Left lung (tissue), 10 donors: ENCODE measurements around the gene PRICKLE1. TPM values are rescaled to one million over a fixed set of nuclear protein-coding genes. Genes with fewer than 3 reads are reported as not detected.

Experiments
- ATAC-seq: fragments of 200-7000 bp; cut with Tn5 transposase; one replicate; pipeline ENCODE4 v1.9.1; 2020; ENCODE audit warnings: moderate library complexity
- DNase-seq, 4 donors: peaks; one replicate each; pipeline ENCODE4 v3.0.0-alpha.2; 2013 to 2020
- H3K27ac ChIP-seq, 2 donors: fragments of 200-600 bp; sonication (generic) in 1 of 2; one replicate each; pipeline versions ENCODE4 v1.5.0 to v1.8.0; 2020 to 2021
- H3K27me3 ChIP-seq, 2 donors: fragments of 200-600 bp; sonication (generic) in 1 of 2; one replicate each; pipeline versions ENCODE4 v1.5.0 to v1.8.0; 2020 to 2021
- H3K36me3 ChIP-seq, 2 donors: fragments of 200-600 bp; sonication (generic) in 1 of 2; one replicate each; pipeline versions ENCODE4 v1.5.0 to v1.8.0; 2020 to 2021
- H3K4me1 ChIP-seq, 2 donors: fragments of 200-600 bp; one replicate each; pipeline ENCODE4 v1.8.0; 2021
- H3K4me3 ChIP-seq, 2 donors: fragments of 200-600 bp; sonication (generic) in 1 of 2; one replicate each; pipeline versions ENCODE4 v1.5.0 to v1.8.0; 2020 to 2021; ENCODE audit warnings: mild to moderate bottlenecking in 1 of 2
- H3K9me3 ChIP-seq, 2 donors: fragments of 200-600 bp; sonication (generic) in 1 of 2; one replicate each; pipeline versions ENCODE4 v1.5.0 to v1.8.0; 2020 to 2021
- intact Hi-C, 2 donors: fragments of 100-400 bp; cut with DNase I; formaldehyde crosslinking; loops; one replicate each; pipeline versions ENCODE4 v1.11.2 to v1.14.2; 2022
- polyA plus RNA-seq, 6 donors: library from polyadenylated mRNA; unstranded; fragments of 120-200 nt; gene quantifications; one replicate each; pipeline ENCODE4 v1.2.1, GENCODE V29; 2013; ENCODE audit not compliant: insufficient read length in 6 of 6
- total RNA-seq, 2 donors: library from RNA; stranded (reverse); fragmentation: NEBNext Ultra II Directional; extraction: Animal tissue kit (Norgen Biotek cat#: 25700); gene quantifications; one replicate each; pipeline ENCODE4 v1.2.1, GENCODE V29; 2021
- TF ChIP-seq, protein P1 (sequence below), 2 donors: fragments of 200-600 bp; sonication (generic) in 1 of 2; IDR thresholded peaks; one replicate each; pipeline versions ENCODE4 v1.5.0 to v1.8.0; 2021; ENCODE audit warnings: antibody characterized with exemption in 2 of 2
- donor health status: DM: no; HTN: yes; CAD: no.
- donor health status: DM: no; HTN: no; CAD: no.

The PRICKLE1 gene
- total and polyA plus RNA-seq, 8 donors = 17.4 to 62.8 (median 49.1) TPM

DNA sequence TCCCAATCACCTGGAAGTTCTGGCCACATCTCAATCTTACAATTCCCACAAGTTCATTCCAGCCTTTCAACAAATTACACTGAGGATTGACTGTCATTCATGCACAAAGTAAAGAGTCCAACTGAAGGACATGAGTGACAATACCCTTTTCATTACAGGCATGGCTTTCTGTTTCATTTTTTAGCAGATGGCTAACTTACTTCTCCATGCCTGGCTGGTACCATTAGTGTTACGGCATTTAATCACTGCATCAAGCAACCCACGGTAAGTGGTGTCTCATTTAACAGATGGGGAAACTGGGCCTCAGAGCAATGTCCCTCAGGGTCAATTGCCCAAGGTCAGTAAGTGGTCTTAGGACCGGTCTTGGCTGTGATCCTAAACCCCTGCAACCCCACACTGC, 114.4 kb downstream of the PRICKLE1 start:
- ATAC-seq (no peak), DNase-seq (no peak)
- Histone ChIP-seq H3K4me1 (peaks cover 0 to 3% of the 10 kb centered on the region in 2 donors), H3K27ac (no peak overlapping the region), H3K4me3 (no peak overlapping the region), H3K9me3 (no peaks in the 10 kb centered on the region), H3K36me3 (no peaks in the 10 kb centered on the region), H3K27me3 (no peaks in the 10 kb centered on the region)
- TF ChIP-seq, protein P1, sequence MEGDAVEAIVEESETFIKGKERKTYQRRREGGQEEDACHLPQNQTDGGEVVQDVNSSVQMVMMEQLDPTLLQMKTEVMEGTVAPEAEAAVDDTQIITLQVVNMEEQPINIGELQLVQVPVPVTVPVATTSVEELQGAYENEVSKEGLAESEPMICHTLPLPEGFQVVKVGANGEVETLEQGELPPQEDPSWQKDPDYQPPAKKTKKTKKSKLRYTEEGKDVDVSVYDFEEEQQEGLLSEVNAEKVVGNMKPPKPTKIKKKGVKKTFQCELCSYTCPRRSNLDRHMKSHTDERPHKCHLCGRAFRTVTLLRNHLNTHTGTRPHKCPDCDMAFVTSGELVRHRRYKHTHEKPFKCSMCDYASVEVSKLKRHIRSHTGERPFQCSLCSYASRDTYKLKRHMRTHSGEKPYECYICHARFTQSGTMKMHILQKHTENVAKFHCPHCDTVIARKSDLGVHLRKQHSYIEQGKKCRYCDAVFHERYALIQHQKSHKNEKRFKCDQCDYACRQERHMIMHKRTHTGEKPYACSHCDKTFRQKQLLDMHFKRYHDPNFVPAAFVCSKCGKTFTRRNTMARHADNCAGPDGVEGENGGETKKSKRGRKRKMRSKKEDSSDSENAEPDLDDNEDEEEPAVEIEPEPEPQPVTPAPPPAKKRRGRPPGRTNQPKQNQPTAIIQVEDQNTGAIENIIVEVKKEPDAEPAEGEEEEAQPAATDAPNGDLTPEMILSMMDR (IDR thresholded peaks at IDR 0.05) = no peak
- intact Hi-C loops = no loop called here

DNA sequence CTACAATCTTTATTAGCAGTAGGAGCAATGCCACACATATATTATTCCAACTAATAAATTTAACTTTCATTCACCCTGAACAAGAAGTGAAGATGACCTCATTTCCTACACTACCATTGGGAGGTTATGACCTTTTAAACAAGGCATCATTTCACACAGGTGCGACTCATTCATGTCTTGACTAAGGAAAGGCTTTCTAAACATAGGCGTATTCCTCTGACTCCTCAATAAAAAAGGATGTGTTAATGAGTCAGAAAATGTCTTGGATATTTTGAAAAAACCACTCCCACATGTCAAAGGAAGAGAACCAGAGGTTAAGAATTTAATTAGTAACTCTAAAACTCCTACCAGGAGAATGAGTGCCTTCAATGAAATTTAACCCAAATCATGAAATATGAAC, 115.2 kb downstream of the PRICKLE1 start:
- Histone ChIP-seq H3K9me3 (no peaks in the 10 kb centered on the region), H3K27ac (no peak overlapping the region), H3K36me3 (no peaks in the 10 kb centered on the region), H3K27me3 (no peaks in the 10 kb centered on the region), H3K4me3 (no peak overlapping the region), H3K4me1 (peaks cover 0 to 7% of the 10 kb centered on the region in 2 donors)
- TF ChIP-seq, protein P1 (IDR thresholded peaks at IDR 0.05) = no peak
- ATAC-seq = no peak
- no peak for DNase-seq
- intact Hi-C loops = no loop called here

DNA sequence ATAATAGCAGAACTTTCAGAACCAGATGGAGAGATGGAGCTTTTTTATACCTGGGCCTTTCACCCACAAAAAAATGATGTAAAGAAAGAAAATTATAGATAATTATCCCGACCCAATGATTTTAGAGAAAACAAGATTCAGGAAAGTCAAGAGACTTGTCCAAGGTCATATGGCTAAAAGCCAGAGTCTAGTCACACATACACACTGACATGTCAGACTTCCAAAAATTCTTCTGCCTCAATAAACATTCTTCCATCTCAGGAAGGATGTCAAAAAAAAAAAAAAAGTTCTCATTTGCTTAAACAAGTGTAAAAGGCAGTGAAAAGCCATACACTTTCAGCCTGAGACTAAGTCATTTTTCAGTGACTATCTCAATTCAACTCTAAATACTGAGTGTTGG, 116.0 kb downstream of the PRICKLE1 start:
- DNase-seq = no peak
- Histone ChIP-seq H3K4me1 (peaks cover under 1 to 15% of the 10 kb centered on the region in 2 donors), H3K9me3 (no peaks in the 10 kb centered on the region), H3K4me3 (no peak overlapping the region), H3K27ac (no peak overlapping the region), H3K36me3 (peaks cover 0 to 5% of the 10 kb centered on the region in 2 donors), H3K27me3 (no peaks in the 10 kb centered on the region)
- TF ChIP-seq, protein P1 (IDR thresholded peaks at IDR 0.05) = no peak
- no peak for ATAC-seq
- intact Hi-C loops = no loop called here

DNA sequence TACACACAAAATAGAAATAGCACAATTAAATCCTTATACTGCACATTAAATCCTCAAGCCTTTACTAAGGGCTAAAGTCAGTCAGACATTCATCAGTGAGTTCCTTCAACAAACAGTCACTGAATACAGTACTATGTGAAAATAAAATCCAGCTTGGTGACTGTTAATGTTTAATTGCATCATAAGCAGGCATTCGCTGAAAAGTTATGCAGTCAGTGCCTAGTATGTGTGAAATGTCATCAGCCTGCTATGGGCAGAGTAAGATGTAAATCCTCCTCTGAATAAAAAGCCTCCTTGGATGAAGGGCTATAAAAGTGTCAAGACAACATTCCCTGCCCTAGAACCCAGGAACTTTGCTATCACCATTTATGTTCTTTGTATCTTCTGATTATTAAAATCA, 116.4 kb downstream of the PRICKLE1 start:
- Histone ChIP-seq H3K27ac (no peak overlapping the region), H3K27me3 (no peaks in the 10 kb centered on the region), H3K36me3 (peaks cover 0 to 8% of the 10 kb centered on the region in 2 donors), H3K9me3 (no peaks in the 10 kb centered on the region), H3K4me1 (peaks cover 3 to 18% of the 10 kb centered on the region in 2 donors), H3K4me3 (no peak overlapping the region)
- DNase-seq (no peak), ATAC-seq (no peak)
- intact Hi-C loops = no loop called here
- TF ChIP-seq, protein P1 (IDR thresholded peaks at IDR 0.05) = no peak

DNA sequence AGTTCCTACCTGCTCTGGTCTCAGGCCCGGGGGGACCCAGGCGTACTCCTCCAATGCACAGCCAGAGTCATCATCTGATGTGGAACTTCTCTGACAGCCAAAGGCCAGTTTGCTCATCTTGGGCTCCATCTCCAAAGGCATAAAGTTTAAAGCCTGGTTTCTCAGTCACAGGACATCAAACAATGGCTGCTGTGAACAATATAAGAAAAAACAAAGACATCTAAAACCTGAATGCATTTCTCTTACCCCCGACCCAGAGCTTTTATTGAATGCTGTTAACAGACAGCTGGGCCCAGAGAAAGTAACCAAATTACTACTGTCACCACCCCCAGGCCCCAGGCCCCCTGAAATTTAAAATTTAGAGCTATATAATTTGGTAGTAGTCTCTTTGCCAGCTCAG, 117.2 kb downstream of the PRICKLE1 start:
- no peak for DNase-seq
- Histone ChIP-seq H3K4me3 (no peak overlapping the region), H3K27me3 (no peaks in the 10 kb centered on the region), H3K36me3 (peaks cover 0 to 12% of the 10 kb centered on the region in 2 donors), H3K4me1 (peaks cover 3 to 18% of the 10 kb centered on the region in 2 donors), H3K27ac (no peak overlapping the region), H3K9me3 (no peaks in the 10 kb centered on the region)
- TF ChIP-seq, protein P1 (IDR thresholded peaks at IDR 0.05) = no peak
- intact Hi-C loops = no loop called here
- ATAC-seq = no peak
